ENCODE data around the gene DCAF5.

GRCh38 chr14:69181491-69181890, 28.6 kb upstream of the DCAF5 start:
- TF ChIP-seq, protein P1, sequence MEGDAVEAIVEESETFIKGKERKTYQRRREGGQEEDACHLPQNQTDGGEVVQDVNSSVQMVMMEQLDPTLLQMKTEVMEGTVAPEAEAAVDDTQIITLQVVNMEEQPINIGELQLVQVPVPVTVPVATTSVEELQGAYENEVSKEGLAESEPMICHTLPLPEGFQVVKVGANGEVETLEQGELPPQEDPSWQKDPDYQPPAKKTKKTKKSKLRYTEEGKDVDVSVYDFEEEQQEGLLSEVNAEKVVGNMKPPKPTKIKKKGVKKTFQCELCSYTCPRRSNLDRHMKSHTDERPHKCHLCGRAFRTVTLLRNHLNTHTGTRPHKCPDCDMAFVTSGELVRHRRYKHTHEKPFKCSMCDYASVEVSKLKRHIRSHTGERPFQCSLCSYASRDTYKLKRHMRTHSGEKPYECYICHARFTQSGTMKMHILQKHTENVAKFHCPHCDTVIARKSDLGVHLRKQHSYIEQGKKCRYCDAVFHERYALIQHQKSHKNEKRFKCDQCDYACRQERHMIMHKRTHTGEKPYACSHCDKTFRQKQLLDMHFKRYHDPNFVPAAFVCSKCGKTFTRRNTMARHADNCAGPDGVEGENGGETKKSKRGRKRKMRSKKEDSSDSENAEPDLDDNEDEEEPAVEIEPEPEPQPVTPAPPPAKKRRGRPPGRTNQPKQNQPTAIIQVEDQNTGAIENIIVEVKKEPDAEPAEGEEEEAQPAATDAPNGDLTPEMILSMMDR (IDR thresholded peaks at IDR 0.05), result no peak
- no peak for TF ChIP-seq POLR2A (IDR thresholded peaks at IDR 0.05)
